Measurements from ENCODE around the gene SHC4. TPM values are rescaled to one million over a fixed set of nuclear protein-coding genes. Genes with fewer than 3 reads are reported as not detected.

Gene SHC4
- total and polyA plus RNA-seq, 2 of the 8 experiments (the other 6 are each of a cell fraction or from before 2014, with no cell fraction given) = 0.15 to 0.30 TPM

DNA sequence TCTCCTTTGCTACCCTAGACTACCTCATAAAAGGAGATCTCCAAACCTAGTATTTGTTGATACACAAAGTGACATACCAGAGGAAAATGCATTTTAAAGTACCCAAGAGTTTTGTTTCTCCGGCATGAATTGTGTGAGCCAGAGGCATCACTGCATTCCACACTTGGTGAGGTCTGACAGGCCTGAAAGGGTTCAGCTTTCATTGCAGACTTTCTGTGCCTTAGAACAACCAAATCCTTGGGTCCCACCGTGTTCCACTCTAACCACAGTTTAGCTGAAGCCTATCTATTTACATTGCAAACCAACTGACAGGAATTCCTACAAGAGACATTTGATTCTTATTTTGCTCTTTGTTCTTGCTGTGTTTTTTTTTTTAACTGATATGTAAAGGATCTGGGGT, 106.8 kb downstream of the SHC4 start:
- no peaks in the 10 kb centered on the region for H3K79me1 ChIP-seq (ENCODE audit: low read depth, low read length)
- ChIA-PET POLR2A (ENCODE audit: partially characterized antibody) (no interaction called here), CTCF (ENCODE audit: partially characterized antibody) (interaction anchor here (0.6 to 1.5 kb wide), 7 partner anchors 12 to 314 kb away, joined by 3 to 5 read pairs (median 3); no protein-coding TSS in a partner anchor)
- no peak overlapping the region for H3K27ac ChIP-seq (ENCODE audit: low read depth, low read length)
- H4K20me1 ChIP-seq (replicated peaks in 1 of 2; ENCODE audit: control insufficient read depth in 1 of 2, insufficient read depth in 2 of 2, low read length in 2 of 2) = no peaks in the 10 kb centered on the region
- H3K27me3 ChIP-seq (replicated peaks in 1 of 4; ENCODE audit: control insufficient read depth in 3 of 4, extremely low read depth in 1 of 4, insufficient read depth in 3 of 4, low read length in 3 of 4) = no peaks in the 10 kb centered on the region; a peak in 1 of 7 replicates
- H2AK5ac ChIP-seq (ENCODE audit: low read depth, low read length) = no peak overlapping the region
- no peak overlapping the region for H2BK20ac ChIP-seq (ENCODE audit: low read length)
- H3K18ac ChIP-seq (ENCODE audit: extremely low read depth, low read length) = no peak overlapping the region
- no peak overlapping the region for H4K8ac ChIP-seq (ENCODE audit: extremely low read depth, insufficient read depth, low read length)
- TF ChIP-seq RAD21 (IDR thresholded peaks at IDR 0.05 in 1 of 2, conservative IDR thresholded peaks at IDR 0.05 in 1 of 2; ENCODE audit: low read depth in 2 of 2, low read length in 2 of 2) (no peak), CBX5 (IDR thresholded peaks at IDR 0.05; ENCODE audit: low read depth, low read length) (no peak), CBX8 (IDR thresholded peaks at IDR 0.05; ENCODE audit: borderline replicate concordance, low read depth, low read length) (no peak), KDM5A (IDR thresholded peaks at IDR 0.05; ENCODE audit: low read length) (no peak), SP1 (IDR thresholded peaks at IDR 0.05; ENCODE audit: low read depth, low read length) (peak; percentile 63; the same call in 1 of the 2 replicates), NRF1 (IDR thresholded peaks at IDR 0.05; ENCODE audit: low read depth, low read length) (no peak)
- no peak overlapping the region for H4K91ac ChIP-seq (replicated peaks; ENCODE audit: insufficient read length, low read length)
- no peak overlapping the region for H3K4me3 ChIP-seq (ENCODE audit: extremely low read depth in 1 of 4, insufficient read depth in 2 of 4, low read depth in 3 of 4, low read length in 4 of 4)
- peaks cover 0 to 13% (median 8%) of the 10 kb centered on the region in 4 experiments; a peak in 4 of 7 replicates for H3K4me1 ChIP-seq (replicated peaks in 1 of 4; ENCODE audit: control insufficient read depth in 3 of 4, insufficient read depth in 4 of 4, low read length in 3 of 4)
- no peak overlapping the region for H2BK15ac ChIP-seq (ENCODE audit: low read length)
- no peak overlapping the region for H3K4ac ChIP-seq (replicated peaks; ENCODE audit: insufficient read length, low read depth, low read length)
- no peak overlapping the region for H2BK120ac ChIP-seq (replicated peaks; ENCODE audit: low read depth, low read length)
- H2AFZ ChIP-seq (ENCODE audit: low read length) = no peak overlapping the region
- FAIRE-seq (peak; percentile 73), DNase-seq (ENCODE audit: low read depth in 1 of 2, low spot score in 2 of 2) (no peak)
- no peak overlapping the region for H3K14ac ChIP-seq (ENCODE audit: insufficient read length)
- no peak overlapping the region for H3K23ac ChIP-seq (ENCODE audit: insufficient read length)
- no peaks in the 10 kb centered on the region for H3K36me3 ChIP-seq (ENCODE audit: control insufficient read depth in 2 of 4, insufficient read depth in 4 of 4, low read length in 3 of 4)
- H3K79me2 ChIP-seq (ENCODE audit: control insufficient read depth in 1 of 2, insufficient read depth in 2 of 2, low read length in 2 of 2) = no peaks in the 10 kb centered on the region
- H3K23me2 ChIP-seq (ENCODE audit: low read depth, low read length) = no peaks in the 10 kb centered on the region
- no peak overlapping the region for H2BK12ac ChIP-seq (ENCODE audit: low read depth, low read length)
- no peak overlapping the region for H4K5ac ChIP-seq (ENCODE audit: insufficient read length, low read depth, low read length)
- H3K9ac ChIP-seq (replicated peaks in 1 of 4; ENCODE audit: extremely low read depth in 1 of 4, low read depth in 3 of 4, low read length in 3 of 4) = no peak overlapping the region
- no peaks in the 10 kb centered on the region for H3K9me3 ChIP-seq (ENCODE audit: insufficient read depth in 2 of 2, low read depth in 1 of 2, low read length in 1 of 2)
- H2BK5ac ChIP-seq (ENCODE audit: low read depth, low read length) = no peak overlapping the region
- no peak overlapping the region for H3K4me2 ChIP-seq (ENCODE audit: insufficient read depth in 1 of 2, low read depth in 2 of 2, low read length in 2 of 2)
- H3K56ac ChIP-seq (replicated peaks; ENCODE audit: insufficient read length, low read depth, low read length) = no peak overlapping the region
- 22% methylated on average over 2 of the region's 2 CpGs; no CpG with 5 or more reads in 1 of the 2 experiments for WGBS, 2 experiments (ENCODE audit: extremely low coverage in 1 of 2, insufficient coverage in 1 of 2, insufficient read length in 1 of 2, insufficient replicate concordance in 2 of 2, low coverage in 1 of 2, low lambda C conversion rate in 2 of 2, missing lambda C conversion rate in 1 of 2)
